ENCODE measurements around the gene PNMA1.

Gene PNMA1

DNA sequence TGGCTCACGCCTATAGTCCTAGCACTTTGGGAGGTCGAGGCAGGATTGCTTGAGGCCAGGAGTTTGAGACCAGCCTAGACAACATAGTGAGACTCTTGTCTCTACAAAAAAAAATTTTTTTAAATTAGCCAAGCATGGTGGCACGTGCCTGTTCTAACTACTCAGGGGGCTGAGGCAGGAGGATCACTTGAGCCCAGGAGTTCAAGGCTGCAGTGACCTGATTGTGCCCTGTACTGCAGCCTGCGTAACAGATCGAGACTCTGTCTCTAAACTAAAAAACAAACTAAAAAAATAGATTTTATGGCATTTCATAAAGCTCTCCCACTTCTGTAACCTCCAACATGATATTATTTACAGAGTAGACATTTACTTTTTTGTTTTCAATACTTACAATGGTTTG, 29.6 kb downstream of the PNMA1 start:
- no peak overlapping the region for H3K4me3 ChIP-seq (ENCODE audit: low read length)

DNA sequence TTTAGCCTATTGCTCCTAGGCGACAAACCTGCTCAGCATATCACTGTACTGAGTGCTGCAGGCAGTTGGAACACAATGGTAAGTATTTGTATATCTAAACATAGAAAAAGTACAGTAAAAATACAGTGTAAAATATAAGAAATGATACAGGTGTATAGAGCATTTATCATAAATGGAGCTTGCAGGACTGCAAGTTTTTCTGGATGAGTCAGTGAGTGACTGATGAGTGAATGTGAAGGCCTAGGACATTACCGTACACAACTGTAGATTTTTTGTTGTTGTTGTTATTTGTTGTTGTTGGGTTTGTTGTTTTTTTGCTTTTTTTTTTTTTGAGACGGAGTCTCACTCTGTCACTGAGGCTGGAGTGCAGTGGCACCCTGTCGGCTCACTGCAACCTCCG, 33.4 kb downstream of the PNMA1 start:
- Histone ChIP-seq H3K4me1 (ENCODE audit: insufficient read depth, low read length) (no peaks in the 10 kb centered on the region), H3K4me3 (ENCODE audit: low read length) (no peak overlapping the region), H3K27me3 (ENCODE audit: insufficient read depth, low read length) (no peaks in the 10 kb centered on the region), H2AFZ (ENCODE audit: low read depth, low read length) (no peak overlapping the region), H3K36me3 (ENCODE audit: insufficient read depth, low read length) (peaks cover 2% of the 10 kb centered on the region), H3K9me3 (ENCODE audit: low read length) (peaks cover 2% of the 10 kb centered on the region)

More for the DNA sequence above, 29.6 kb downstream of the PNMA1 start:
- Histone ChIP-seq H3K9me3 (ENCODE audit: low read length) (peaks cover 2% of the 10 kb centered on the region), H2AFZ (ENCODE audit: low read depth, low read length) (no peak overlapping the region), H3K4me1 (ENCODE audit: insufficient read depth, low read length) (no peaks in the 10 kb centered on the region), H3K36me3 (ENCODE audit: insufficient read depth, low read length) (peaks cover 9% of the 10 kb centered on the region), H3K27me3 (ENCODE audit: insufficient read depth, low read length) (no peaks in the 10 kb centered on the region)

DNA sequence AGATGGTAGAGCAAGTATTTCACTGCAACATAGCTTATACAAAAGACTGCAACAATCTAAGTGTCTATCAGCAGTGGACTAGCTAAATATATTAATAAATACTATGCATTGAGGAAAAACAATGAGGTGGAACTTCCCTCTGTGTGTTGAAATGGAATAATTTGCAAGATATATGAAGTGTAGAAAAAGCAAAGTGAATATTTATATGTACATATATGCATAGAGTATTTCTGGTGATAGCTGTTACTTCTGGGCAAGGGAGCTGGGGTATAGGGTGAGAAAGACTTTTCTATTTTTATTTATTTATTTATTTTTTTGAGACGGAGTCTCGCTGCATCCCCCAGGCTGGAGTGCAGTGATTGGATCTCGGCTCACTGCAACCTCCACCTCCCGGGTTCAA, 35.5 kb downstream of the PNMA1 start:
- Histone ChIP-seq H3K4me1 (ENCODE audit: insufficient read depth, low read length) (no peaks in the 10 kb centered on the region), H3K36me3 (ENCODE audit: insufficient read depth, low read length) (peaks cover 6% of the 10 kb centered on the region), H3K4me3 (ENCODE audit: low read length) (no peak overlapping the region), H3K9me3 (ENCODE audit: low read length) (no peaks in the 10 kb centered on the region), H3K27me3 (ENCODE audit: insufficient read depth, low read length) (no peaks in the 10 kb centered on the region), H2AFZ (ENCODE audit: low read depth, low read length) (no peak overlapping the region)

- Histone ChIP-seq H2AFZ (ENCODE audit: low read depth, low read length) (no peak overlapping the region), H3K4me3 (ENCODE audit: low read length) (no peak overlapping the region), H3K4me1 (ENCODE audit: insufficient read depth, low read length) (no peaks in the 10 kb centered on the region), H3K36me3 (ENCODE audit: insufficient read depth, low read length) (peaks cover 10% of the 10 kb centered on the region), H3K27me3 (ENCODE audit: insufficient read depth, low read length) (no peaks in the 10 kb centered on the region), H3K9me3 (ENCODE audit: low read length) (peaks cover 2% of the 10 kb centered on the region)
Observed at GRCh38 chr14:73674986-73675385, 39.2 kb downstream of the PNMA1 start.

DNA sequence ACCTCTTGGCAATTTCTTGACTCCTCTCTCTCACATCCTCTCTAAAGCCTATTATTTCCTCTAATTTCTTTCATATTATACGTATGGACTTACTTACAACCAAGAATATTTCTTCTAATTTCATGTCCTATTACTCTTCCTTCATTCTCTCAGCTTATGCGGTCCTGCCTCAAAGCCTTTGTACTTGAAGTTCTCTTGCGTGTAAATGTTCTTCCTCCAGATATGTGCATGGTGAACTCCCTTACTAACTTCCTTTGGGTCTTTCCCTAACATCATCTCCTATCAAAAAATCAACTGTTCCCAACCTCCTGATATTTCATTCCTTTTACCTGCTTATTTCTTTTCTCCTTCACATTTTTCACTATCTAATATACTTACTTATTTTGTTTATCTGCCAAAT, 46.3 kb downstream of the PNMA1 start:
- H2AFZ ChIP-seq (ENCODE audit: low read depth, low read length), result no peak overlapping the region
- peaks cover 6% of the 10 kb centered on the region for H3K36me3 ChIP-seq (ENCODE audit: insufficient read depth, low read length)
- no peaks in the 10 kb centered on the region for H3K27me3 ChIP-seq (ENCODE audit: insufficient read depth, low read length)
- peaks cover 2% of the 10 kb centered on the region for H3K9me3 ChIP-seq (ENCODE audit: low read length)
- H3K4me3 ChIP-seq (ENCODE audit: low read length), result no peak overlapping the region
- H3K4me1 ChIP-seq (ENCODE audit: insufficient read depth, low read length), result no peaks in the 10 kb centered on the region

- Histone ChIP-seq H3K27me3 (ENCODE audit: insufficient read depth, low read length) (no peaks in the 10 kb centered on the region), H3K36me3 (ENCODE audit: insufficient read depth, low read length) (peaks cover 6% of the 10 kb centered on the region), H3K4me3 (ENCODE audit: low read length) (no peak overlapping the region), H3K4me1 (ENCODE audit: insufficient read depth, low read length) (no peaks in the 10 kb centered on the region), H3K9me3 (ENCODE audit: low read length) (peaks cover 2% of the 10 kb centered on the region), H2AFZ (ENCODE audit: low read depth, low read length) (no peak overlapping the region)
Observed at GRCh38 chr14:73666583-73666982, 47.6 kb downstream of the PNMA1 start.

- peaks cover 14% of the 10 kb centered on the region for H3K36me3 ChIP-seq (ENCODE audit: insufficient read depth, low read length)
- no peak overlapping the region for H3K4me3 ChIP-seq (ENCODE audit: low read length)
- no peaks in the 10 kb centered on the region for H3K4me1 ChIP-seq (ENCODE audit: insufficient read depth, low read length)
- peaks cover 2% of the 10 kb centered on the region for H3K9me3 ChIP-seq (ENCODE audit: low read length)
- no peak overlapping the region for H2AFZ ChIP-seq (ENCODE audit: low read depth, low read length)
- no peaks in the 10 kb centered on the region for H3K27me3 ChIP-seq (ENCODE audit: insufficient read depth, low read length)
Observed at GRCh38 chr14:73665130-73665529, 49.1 kb downstream of the PNMA1 start.

GRCh38 chr14:73663548-73664212, 50.5 kb downstream of the PNMA1 start:
- Histone ChIP-seq H3K9me3 (ENCODE audit: low read length) (peaks cover 2% of the 10 kb centered on the region), H3K36me3 (ENCODE audit: insufficient read depth, low read length) (peaks cover 17% of the 10 kb centered on the region), H3K4me1 (ENCODE audit: insufficient read depth, low read length) (no peaks in the 10 kb centered on the region), H3K27me3 (ENCODE audit: insufficient read depth, low read length) (no peaks in the 10 kb centered on the region), H3K4me3 (ENCODE audit: low read length) (no peak overlapping the region), H2AFZ (ENCODE audit: low read depth, low read length) (no peak overlapping the region)

DNA sequence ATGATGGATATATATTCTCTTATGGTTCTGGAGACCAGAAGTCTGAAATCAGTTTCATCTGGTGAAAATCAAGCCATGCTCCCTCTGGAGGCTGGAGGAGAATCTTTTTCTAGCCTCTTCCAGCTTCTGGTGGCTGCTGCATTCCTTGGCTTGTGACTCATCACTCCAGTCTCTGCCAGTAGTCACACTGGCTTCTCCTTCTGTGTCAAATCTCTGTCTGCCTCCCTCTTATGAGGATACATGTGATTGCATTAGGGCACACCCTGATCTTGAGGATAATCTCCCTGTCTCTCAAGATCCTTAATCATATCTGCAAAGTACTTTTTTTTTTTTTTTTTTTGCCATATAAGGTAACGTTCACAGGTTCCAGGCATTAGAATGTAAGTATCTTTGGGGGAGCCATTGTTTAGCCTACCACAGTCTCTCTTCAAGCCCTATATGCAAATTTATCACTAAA, 51.7 kb downstream of the PNMA1 start:
- H3K9me3 ChIP-seq (ENCODE audit: low read length), result peaks cover 2% of the 10 kb centered on the region
- no peak overlapping the region for H2AFZ ChIP-seq (ENCODE audit: low read depth, low read length)
- no peak overlapping the region for H3K4me3 ChIP-seq (ENCODE audit: low read length)
- H3K4me1 ChIP-seq (ENCODE audit: insufficient read depth, low read length), result no peaks in the 10 kb centered on the region
- no peaks in the 10 kb centered on the region for H3K27me3 ChIP-seq (ENCODE audit: insufficient read depth, low read length)
- peaks cover 17% of the 10 kb centered on the region for H3K36me3 ChIP-seq (ENCODE audit: insufficient read depth, low read length)

DNA sequence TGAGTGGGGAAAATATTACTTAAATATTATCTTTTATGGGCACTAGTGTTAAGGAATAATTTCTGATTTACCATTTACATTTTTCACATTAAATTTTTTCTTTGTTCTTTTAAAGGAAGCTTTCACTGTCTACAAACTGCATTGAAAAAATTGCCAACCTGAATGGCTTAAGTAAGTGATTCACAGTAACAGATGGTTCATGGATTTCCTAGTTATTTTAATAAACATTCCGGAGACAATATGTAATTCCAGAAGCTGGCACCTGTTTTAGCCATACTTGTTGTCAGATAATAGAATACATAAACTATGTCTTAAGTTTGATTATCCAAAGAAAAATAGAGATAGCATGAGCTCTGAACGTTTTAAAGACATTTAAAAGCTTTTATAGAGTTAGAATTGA, 52.3 kb downstream of the PNMA1 start:
- Histone ChIP-seq H2AFZ (ENCODE audit: low read depth, low read length) (no peak overlapping the region), H3K27me3 (ENCODE audit: insufficient read depth, low read length) (no peaks in the 10 kb centered on the region), H3K36me3 (ENCODE audit: insufficient read depth, low read length) (peaks cover 17% of the 10 kb centered on the region), H3K4me1 (ENCODE audit: insufficient read depth, low read length) (no peaks in the 10 kb centered on the region), H3K4me3 (ENCODE audit: low read length) (no peak overlapping the region), H3K9me3 (ENCODE audit: low read length) (peaks cover 2% of the 10 kb centered on the region)

All from neuron (in vitro differentiated cells).